Measurements from ENCODE around the gene RBM33.

DNA sequence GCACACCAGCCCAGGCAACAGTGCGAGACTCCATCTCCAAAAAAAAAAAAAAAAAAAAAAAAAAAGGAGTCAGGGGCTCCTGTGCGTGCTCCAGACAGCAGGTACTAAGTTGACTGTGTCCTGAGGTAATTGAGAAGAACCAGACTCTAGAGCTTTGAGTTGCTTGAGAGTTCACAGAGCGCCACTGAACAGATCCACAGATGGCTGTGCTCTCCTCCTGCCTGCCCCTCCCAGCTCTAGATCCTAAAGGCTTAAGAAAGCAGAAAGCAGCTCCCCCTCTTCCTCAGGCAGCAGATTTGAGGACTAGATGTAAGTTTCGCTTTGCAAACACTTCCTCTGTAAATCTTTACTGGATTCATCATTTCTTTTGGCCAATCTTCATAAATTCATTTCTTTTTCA lies 129.1 kb downstream of the RBM33 start:
- no peak for TF ChIP-seq POLR2A (IDR thresholded peaks at IDR 0.05; ENCODE audit: low read length)
- TF ChIP-seq GATA1 (IDR thresholded peaks at IDR 0.05; ENCODE audit: low read depth, low read length), result no peak
